Psoas muscle (tissue), 8 donors: ENCODE measurements around the gene TEX2. TPM values are rescaled to one million over a fixed set of nuclear protein-coding genes. Genes with fewer than 3 reads are reported as not detected.

Experiments used
- ATAC-seq, 4 donors: fragments of 200-7000 bp; cut with Tn5 transposase; one replicate each; pipeline ENCODE4 v1.9.1; 2020; ENCODE audit warnings: moderate library complexity in 3 of 4, mild to moderate bottlenecking in 2 of 4
- DNase-seq, 2 donors: peaks; one replicate each; pipeline ENCODE4 v3.0.0-alpha.2; 2020
- H3K27ac ChIP-seq: fragments of 200-600 bp; one replicate; pipeline ENCODE4 v1.8.0; 2022
- H3K27me3 ChIP-seq, 3 donors: fragments of 200-600 bp in 1 of 3; one replicate each; pipeline versions ENCODE4 v1.6.1 to v1.8.0; 2013 to 2022; ENCODE audit warnings: low read length in 2 of 3, mild to moderate bottlenecking in 2 of 3, moderate library complexity in 1 of 3; ENCODE audit not compliant: insufficient read depth in 3 of 3
- H3K36me3 ChIP-seq, 2 donors: fragments of 200-600 bp in 1 of 2; one replicate each; pipeline versions ENCODE4 v1.6.1 to v1.8.0; 2013 to 2022; ENCODE audit warnings: low read depth in 1 of 2, mild to moderate bottlenecking in 1 of 2, moderate library complexity in 1 of 2; ENCODE audit not compliant: insufficient read depth in 1 of 2
- H3K4me1 ChIP-seq: fragments of 200-600 bp; one replicate; pipeline ENCODE4 v1.8.0; 2022
- H3K4me3 ChIP-seq: fragments of 200-600 bp; one replicate; pipeline ENCODE4 v1.8.0; 2022; ENCODE audit warnings: mild to moderate bottlenecking
- H3K9me3 ChIP-seq: fragments of 200-600 bp; one replicate; pipeline ENCODE4 v1.8.0; 2022
- CTCF ChIP-seq: fragments of 200-600 bp; IDR thresholded peaks from one replicate; pipeline ENCODE4 v1.8.0; 2022; ENCODE audit warnings: antibody characterized with exemption
- WGBS, 3 donors: extraction: QIAGEN DNeasy Blood & Tissue Kit; methylation state at CpG; one replicate each; pipeline versions ENCODE4 v1.1.6 to v1.1.7; 2013; 5-methylcytosine and 5-hydroxymethylcytosine counted together
- intact Hi-C, 2 donors: fragments of 100-400 bp; cut with DNase I; formaldehyde crosslinking; loops; one replicate each; pipeline versions ENCODE4 v1.11.0 to v1.14.2; 2022
- long read RNA-seq, 2 donors: library from polyadenylated mRNA; unstranded; transcript quantifications; one replicate each; pipeline ENCODE4 v2.0.0, GENCODE V29; 2021
- polyA plus RNA-seq, 3 donors: library from polyadenylated mRNA; stranded (reverse); fragments of 200-250 nt; gene quantifications; one replicate each; pipeline ENCODE4 v1.2.3, GENCODE V29; 2013
- total RNA-seq, 4 donors: library from RNA; stranded (reverse); fragmentation: NEBNext Ultra II Directional in 2 of 4; extraction: Animal tissue kit (Norgen Biotek cat#: 25700) in 2 of 4; gene quantifications; one replicate each; pipeline versions ENCODE4 v1.2.1 to v1.2.4, GENCODE V29; 2021 to 2023
- donor health status: healthy with polysubstance abuse.
- donor health status: DM: no; HTN: no; CAD: no; lungs with moderate emphysema.
- donor health status: Bipolar disorder and iron deficiency.
- donor health status: healthy.
- donor health status: DM: yes; HTN: yes; CAD: no.
- donor health status: DM: no; HTN: no; CAD: no.
- donor health status: DM: no; HTN: no; CAD: no.
- donor health status: DM: yes; HTN: yes; CAD: no.

TEX2 gene, protein sequence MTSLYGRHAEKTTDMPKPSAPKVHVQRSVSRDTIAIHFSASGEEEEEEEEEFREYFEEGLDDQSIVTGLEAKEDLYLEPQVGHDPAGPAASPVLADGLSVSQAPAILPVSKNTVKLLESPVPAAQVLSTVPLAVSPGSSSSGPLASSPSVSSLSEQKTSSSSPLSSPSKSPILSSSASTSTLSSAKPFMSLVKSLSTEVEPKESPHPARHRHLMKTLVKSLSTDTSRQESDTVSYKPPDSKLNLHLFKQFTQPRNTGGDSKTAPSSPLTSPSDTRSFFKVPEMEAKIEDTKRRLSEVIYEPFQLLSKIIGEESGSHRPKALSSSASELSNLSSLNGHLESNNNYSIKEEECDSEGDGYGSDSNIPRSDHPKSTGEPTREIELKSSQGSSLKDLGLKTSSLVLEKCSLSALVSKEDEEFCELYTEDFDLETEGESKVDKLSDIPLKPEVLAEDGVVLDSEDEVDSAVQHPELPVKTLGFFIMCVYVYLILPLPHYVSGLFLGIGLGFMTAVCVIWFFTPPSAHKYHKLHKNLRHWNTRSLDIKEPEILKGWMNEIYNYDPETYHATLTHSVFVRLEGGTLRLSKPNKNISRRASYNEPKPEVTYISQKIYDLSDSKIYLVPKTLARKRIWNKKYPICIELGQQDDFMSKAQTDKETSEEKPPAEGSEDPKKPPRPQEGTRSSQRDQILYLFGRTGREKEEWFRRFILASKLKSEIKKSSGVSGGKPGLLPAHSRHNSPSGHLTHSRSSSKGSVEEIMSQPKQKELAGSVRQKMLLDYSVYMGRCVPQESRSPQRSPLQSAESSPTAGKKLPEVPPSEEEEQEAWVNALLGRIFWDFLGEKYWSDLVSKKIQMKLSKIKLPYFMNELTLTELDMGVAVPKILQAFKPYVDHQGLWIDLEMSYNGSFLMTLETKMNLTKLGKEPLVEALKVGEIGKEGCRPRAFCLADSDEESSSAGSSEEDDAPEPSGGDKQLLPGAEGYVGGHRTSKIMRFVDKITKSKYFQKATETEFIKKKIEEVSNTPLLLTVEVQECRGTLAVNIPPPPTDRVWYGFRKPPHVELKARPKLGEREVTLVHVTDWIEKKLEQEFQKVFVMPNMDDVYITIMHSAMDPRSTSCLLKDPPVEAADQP
- total RNA-seq (10 to 100 TPM; 45.7 to 72.7 (median 55.7) TPM), polyA plus RNA-seq (10 to 100 TPM; 29.4 to 57.1 (median 42.9) TPM)
- long read RNA-seq, donor 1, full-length matches to known transcripts: 9 of 31 reads
- long read RNA-seq, donor 1, partial matches to known transcripts: 19 of 31 reads
- long read RNA-seq, donor 1, other reads (novel, unspliced or antisense): 3 of 31 reads
- long read RNA-seq, donor 2, full-length matches to known transcripts: 7 of 56 reads
- long read RNA-seq, donor 2, partial matches to known transcripts: 38 of 56 reads
- long read RNA-seq, donor 2, other reads (novel, unspliced or antisense): 11 of 56 reads

- peak within 1 kb of the TSS; percentile 97 for H3K4me3 ChIP-seq
- ATAC-seq (peak; percentile 80 to 84 (median 84)), DNase-seq (peak; percentile 91 to 93)
- H3K4me1 ChIP-seq: peaks cover 52% of the 10 kb centered on the region
- peak within 1 kb of the TSS; percentile 98 for H3K27ac ChIP-seq
- H3K27me3 ChIP-seq: no peaks in the 10 kb centered on the region
- WGBS, 3 donors: 0 to 2% (median 1%) methylated on average over 47 to 69 of the region's 69 CpGs
- no peak for TF ChIP-seq CTCF
- intact Hi-C loops: loop anchor here (1.0 to 5.0 kb wide), 4 partner anchors 46 to 116 kb away; no protein-coding TSS in a partner anchor
- no peaks in the 10 kb centered on the region for H3K9me3 ChIP-seq
- H3K36me3 ChIP-seq: no peaks in the 10 kb centered on the region
Observed at GRCh38 chr17:64263000-64263766, at the start of gene TEX2. Gene TEX2 (minus strand): TSS chr17:64263260. CDS start chr17:64214217, 49,043 bp downstream.

DNA sequence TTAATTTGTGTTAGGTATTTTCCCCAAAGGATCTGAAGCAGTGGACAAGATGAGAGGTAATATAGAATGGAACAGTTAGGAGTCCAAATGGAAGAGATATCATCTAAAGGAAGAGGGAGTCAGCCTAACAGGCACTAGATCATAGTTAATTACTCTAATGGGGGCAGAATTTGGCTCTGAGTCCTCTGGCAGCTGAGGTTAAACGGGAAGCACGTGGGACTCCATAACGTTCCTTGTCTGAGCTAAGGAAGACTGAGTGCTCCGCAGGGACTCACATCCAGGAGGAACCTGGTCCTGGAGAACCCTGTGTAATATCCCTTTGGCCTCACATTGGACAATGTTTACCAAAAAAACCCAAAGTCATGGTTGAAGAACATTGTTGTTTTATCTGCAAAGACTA lies 46.6 kb upstream of the TEX2 start:
- Histone ChIP-seq H3K9me3 (no peaks in the 10 kb centered on the region), H3K27ac (no peak overlapping the region)
- intact Hi-C loops: loop anchor here (5.0 to 10.0 kb wide), 2 partner anchors 108 to 345 kb away; no protein-coding TSS in a partner anchor

DNA sequence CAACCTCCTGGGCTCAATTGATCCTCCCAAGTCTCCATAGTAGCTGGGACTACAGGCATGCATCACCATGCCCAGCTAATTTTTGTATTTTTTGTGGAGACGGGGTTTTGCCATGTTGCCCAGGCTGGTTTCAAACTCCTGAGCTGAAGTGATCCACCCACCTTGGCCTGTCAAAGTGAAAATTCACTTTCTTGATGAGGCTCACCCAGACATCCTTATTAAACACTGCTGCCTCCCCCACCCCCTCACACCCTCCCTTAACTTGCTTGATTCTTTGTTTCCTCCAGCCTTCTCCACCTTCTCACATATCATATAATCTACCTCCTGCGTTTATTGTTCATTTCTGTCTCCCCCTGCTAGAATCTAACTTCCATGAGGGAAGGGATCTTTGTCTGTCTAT lies 46.0 kb upstream of the TEX2 start:
- DNase-seq (no peak), ATAC-seq (no peak)
- H3K4me3 ChIP-seq: no peak overlapping the region
- no peak overlapping the region for H3K27ac ChIP-seq
- H3K27me3 ChIP-seq: no peaks in the 10 kb centered on the region
- WGBS, 3 donors: 61 to 83% (median 73%) methylated on average over 2 of the region's 2 CpGs
- no peak for TF ChIP-seq CTCF
- no peaks in the 10 kb centered on the region for H3K36me3 ChIP-seq
- intact Hi-C loops: loop anchor here (5.0 to 10.0 kb wide), 2 partner anchors 108 to 346 kb away; no protein-coding TSS in a partner anchor
- no peaks in the 10 kb centered on the region for H3K9me3 ChIP-seq
- H3K4me1 ChIP-seq: no peaks in the 10 kb centered on the region

More for the DNA sequence above, 46.6 kb upstream of the TEX2 start:
- Histone ChIP-seq H3K4me3 (no peak overlapping the region), H3K27me3 (no peaks in the 10 kb centered on the region), H3K4me1 (no peaks in the 10 kb centered on the region), H3K36me3 (no peaks in the 10 kb centered on the region)
- no peak for DNase-seq
- no peak for TF ChIP-seq CTCF
- WGBS, 3 donors: 32 to 45% (median 42%) methylated on average over 4 of the region's 4 CpGs
- peak in 3 of 4 donors; percentile 19 to 54 (median 44) for ATAC-seq
